WTC11 (cell line): ENCODE measurements around the gene NUDT16. TPM values are rescaled to one million over a fixed set of nuclear protein-coding genes. Genes with fewer than 3 reads are reported as not detected.

Experiments used
- AFF4 ChIP-seq: sonication (generic); formaldehyde crosslinking; IDR thresholded peaks from 2 replicates; pipeline ENCODE4 v1.8.1; 2023; ENCODE audit warnings: mild to moderate bottlenecking, missing genetic modification reagents, borderline replicate concordance
- ATF2 ChIP-seq: sonication (generic); formaldehyde crosslinking; IDR thresholded peaks from 2 replicates; pipeline ENCODE4 v1.8.1; 2022; ENCODE audit warnings: low read depth, missing genetic modification reagents, borderline replicate concordance
- CREM ChIP-seq: sonication (generic); formaldehyde crosslinking; IDR thresholded peaks from 2 replicates; pipeline ENCODE4 v1.8.1; 2022; ENCODE audit warnings: mild to moderate bottlenecking, missing genetic modification reagents, moderate library complexity
- EMX1 ChIP-seq: fragments of 250-450 bp; sonication (Bioruptor Pico); IDR thresholded peaks from 2 replicates; pipeline ENCODE4 v1.8.0; 2021; ENCODE audit warnings: mild to moderate bottlenecking
- ETV6 ChIP-seq: sonication (generic); formaldehyde crosslinking; IDR thresholded peaks from 2 replicates; pipeline ENCODE4 v1.8.1; 2022; ENCODE audit warnings: mild to moderate bottlenecking, missing genetic modification reagents
- JAZF1 ChIP-seq: fragments of 250-450 bp; sonication (Bioruptor Pico); IDR thresholded peaks from 2 replicates; pipeline ENCODE4 v1.9.0; 2021; ENCODE audit warnings: moderate library complexity, mild to moderate bottlenecking, inconsistent platforms
- MAX ChIP-seq: sonication (generic); formaldehyde crosslinking; IDR thresholded peaks from 2 replicates; pipeline ENCODE4 v1.8.0; 2022; ENCODE audit warnings: mild to moderate bottlenecking, missing genetic modification reagents
- MYBL2 ChIP-seq: sonication (generic); formaldehyde crosslinking; IDR thresholded peaks from 2 replicates; pipeline ENCODE4 v1.8.1; 2023; ENCODE audit warnings: mild to moderate bottlenecking, moderate library complexity, missing genetic modification reagents
- NR1H2 ChIP-seq: sonication (generic); formaldehyde crosslinking; IDR thresholded peaks from 2 replicates; pipeline ENCODE4 v1.9.0; 2021; ENCODE audit warnings: mild to moderate bottlenecking, moderate library complexity, missing genetic modification reagents
- NR2C2 ChIP-seq: sonication (generic); formaldehyde crosslinking; IDR thresholded peaks from 2 replicates; pipeline ENCODE4 v1.8.0; 2022; ENCODE audit warnings: mild to moderate bottlenecking, missing genetic modification reagents
- PRRX2 ChIP-seq: fragments of 250-450 bp; sonication (Bioruptor Pico); IDR thresholded peaks from 2 replicates; pipeline ENCODE4 v1.8.0; 2021; ENCODE audit warnings: mild to moderate bottlenecking
- RELA ChIP-seq: sonication (generic); formaldehyde crosslinking; IDR thresholded peaks from 2 replicates; pipeline ENCODE4 v1.8.1; 2022; ENCODE audit warnings: missing genetic modification reagents, mild to moderate bottlenecking, borderline replicate concordance
- TEAD4 ChIP-seq: sonication (generic); formaldehyde crosslinking; IDR thresholded peaks from 2 replicates; pipeline ENCODE4 v1.8.0; 2022; ENCODE audit warnings: mild to moderate bottlenecking, missing genetic modification reagents
- ZBTB21 ChIP-seq: sonication (generic); formaldehyde crosslinking; IDR thresholded peaks from 2 replicates; pipeline ENCODE4 v1.8.1; 2023; ENCODE audit warnings: mild to moderate bottlenecking, missing genetic modification reagents, borderline replicate concordance
- ZBTB43 ChIP-seq: sonication (generic); formaldehyde crosslinking; IDR thresholded peaks from 2 replicates; pipeline ENCODE4 v1.8.1; 2023; ENCODE audit warnings: mild to moderate bottlenecking, missing genetic modification reagents
- total RNA-seq: library from RNA; stranded (reverse); gene quantifications from 3 replicates; pipeline ENCODE4 v1.2.3, GENCODE V29; 2021
- TF ChIP-seq, protein P1 (sequence below): sonication (generic); formaldehyde crosslinking; conservative IDR thresholded peaks from 2 replicates; pipeline ENCODE4 v1.8.1; 2023; ENCODE audit warnings: mild to moderate bottlenecking, low read depth, missing genetic modification reagents, moderate library complexity
- TF ChIP-seq, protein P2 (sequence below): sonication (generic); formaldehyde crosslinking; IDR thresholded peaks from 2 replicates; pipeline ENCODE4 v1.8.0; 2023; ENCODE audit warnings: missing genetic modification reagents
- TF ChIP-seq, protein P3 (sequence below): fragments of 250-450 bp; sonication (Bioruptor Pico); conservative IDR thresholded peaks from 2 replicates; pipeline ENCODE4 v1.9.0; 2021; ENCODE audit warnings: mild to moderate bottlenecking
- TF ChIP-seq, protein P4 (sequence below): sonication (generic); formaldehyde crosslinking; IDR thresholded peaks from 2 replicates; pipeline ENCODE4 v1.8.1; 2022; ENCODE audit warnings: mild to moderate bottlenecking, moderate library complexity, missing genetic modification reagents
- TF ChIP-seq, protein P5 (sequence below): sonication (generic); formaldehyde crosslinking; IDR thresholded peaks from 2 replicates; pipeline ENCODE4 v1.8.1; 2023; ENCODE audit warnings: mild to moderate bottlenecking, missing genetic modification reagents, moderate library complexity
- TF ChIP-seq, protein P6 (sequence below): sonication (generic); formaldehyde crosslinking; IDR thresholded peaks from 2 replicates; pipeline ENCODE4 v1.8.1; 2022; ENCODE audit warnings: low read depth, mild to moderate bottlenecking, moderate library complexity, missing genetic modification reagents, borderline replicate concordance

NUDT16 gene
- total RNA-seq, 1 experiment from 2014 or later, result 17.2 TPM

- TF ChIP-seq MAX (CRISPR knock-in tag) (peak; percentile 92), ZBTB21 (CRISPR knock-in tag) (peak; percentile 89), ATF2 (CRISPR knock-in tag) (no peak), MYBL2 (CRISPR knock-in tag) (peak; percentile 88), NR2C2 (CRISPR knock-in tag) (peak; percentile 50; the same call in 1 of the 2 replicates), CREM (CRISPR knock-in tag) (peak; percentile 86), NR1H2 (peak; percentile 76; the same call in 1 of the 2 replicates), JAZF1 (CRISPR knock-in tag) (no peak), RELA (CRISPR knock-in tag) (peak; percentile 74), TEAD4 (CRISPR knock-in tag) (no peak; the same call in 1 of the 2 replicates), PRRX2 (no peak), AFF4 (CRISPR knock-in tag) (peak; percentile 45; the same call in 1 of the 2 replicates), ZBTB43 (CRISPR knock-in tag) (peak; percentile 65; the same call in 1 of the 2 replicates), EMX1 (CRISPR knock-in tag) (no peak), ETV6 (CRISPR knock-in tag) (peak; percentile 87)
- TF ChIP-seq, protein P1, sequence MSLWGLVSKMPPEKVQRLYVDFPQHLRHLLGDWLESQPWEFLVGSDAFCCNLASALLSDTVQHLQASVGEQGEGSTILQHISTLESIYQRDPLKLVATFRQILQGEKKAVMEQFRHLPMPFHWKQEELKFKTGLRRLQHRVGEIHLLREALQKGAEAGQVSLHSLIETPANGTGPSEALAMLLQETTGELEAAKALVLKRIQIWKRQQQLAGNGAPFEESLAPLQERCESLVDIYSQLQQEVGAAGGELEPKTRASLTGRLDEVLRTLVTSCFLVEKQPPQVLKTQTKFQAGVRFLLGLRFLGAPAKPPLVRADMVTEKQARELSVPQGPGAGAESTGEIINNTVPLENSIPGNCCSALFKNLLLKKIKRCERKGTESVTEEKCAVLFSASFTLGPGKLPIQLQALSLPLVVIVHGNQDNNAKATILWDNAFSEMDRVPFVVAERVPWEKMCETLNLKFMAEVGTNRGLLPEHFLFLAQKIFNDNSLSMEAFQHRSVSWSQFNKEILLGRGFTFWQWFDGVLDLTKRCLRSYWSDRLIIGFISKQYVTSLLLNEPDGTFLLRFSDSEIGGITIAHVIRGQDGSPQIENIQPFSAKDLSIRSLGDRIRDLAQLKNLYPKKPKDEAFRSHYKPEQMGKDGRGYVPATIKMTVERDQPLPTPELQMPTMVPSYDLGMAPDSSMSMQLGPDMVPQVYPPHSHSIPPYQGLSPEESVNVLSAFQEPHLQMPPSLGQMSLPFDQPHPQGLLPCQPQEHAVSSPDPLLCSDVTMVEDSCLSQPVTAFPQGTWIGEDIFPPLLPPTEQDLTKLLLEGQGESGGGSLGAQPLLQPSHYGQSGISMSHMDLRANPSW, result no peak
- TF ChIP-seq, protein P2, sequence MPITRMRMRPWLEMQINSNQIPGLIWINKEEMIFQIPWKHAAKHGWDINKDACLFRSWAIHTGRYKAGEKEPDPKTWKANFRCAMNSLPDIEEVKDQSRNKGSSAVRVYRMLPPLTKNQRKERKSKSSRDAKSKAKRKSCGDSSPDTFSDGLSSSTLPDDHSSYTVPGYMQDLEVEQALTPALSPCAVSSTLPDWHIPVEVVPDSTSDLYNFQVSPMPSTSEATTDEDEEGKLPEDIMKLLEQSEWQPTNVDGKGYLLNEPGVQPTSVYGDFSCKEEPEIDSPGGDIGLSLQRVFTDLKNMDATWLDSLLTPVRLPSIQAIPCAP (CRISPR knock-in tag), result 0 out of 2 replicates have a peak, but pooled peaks have one; percentile 66
- TF ChIP-seq, protein P3, sequence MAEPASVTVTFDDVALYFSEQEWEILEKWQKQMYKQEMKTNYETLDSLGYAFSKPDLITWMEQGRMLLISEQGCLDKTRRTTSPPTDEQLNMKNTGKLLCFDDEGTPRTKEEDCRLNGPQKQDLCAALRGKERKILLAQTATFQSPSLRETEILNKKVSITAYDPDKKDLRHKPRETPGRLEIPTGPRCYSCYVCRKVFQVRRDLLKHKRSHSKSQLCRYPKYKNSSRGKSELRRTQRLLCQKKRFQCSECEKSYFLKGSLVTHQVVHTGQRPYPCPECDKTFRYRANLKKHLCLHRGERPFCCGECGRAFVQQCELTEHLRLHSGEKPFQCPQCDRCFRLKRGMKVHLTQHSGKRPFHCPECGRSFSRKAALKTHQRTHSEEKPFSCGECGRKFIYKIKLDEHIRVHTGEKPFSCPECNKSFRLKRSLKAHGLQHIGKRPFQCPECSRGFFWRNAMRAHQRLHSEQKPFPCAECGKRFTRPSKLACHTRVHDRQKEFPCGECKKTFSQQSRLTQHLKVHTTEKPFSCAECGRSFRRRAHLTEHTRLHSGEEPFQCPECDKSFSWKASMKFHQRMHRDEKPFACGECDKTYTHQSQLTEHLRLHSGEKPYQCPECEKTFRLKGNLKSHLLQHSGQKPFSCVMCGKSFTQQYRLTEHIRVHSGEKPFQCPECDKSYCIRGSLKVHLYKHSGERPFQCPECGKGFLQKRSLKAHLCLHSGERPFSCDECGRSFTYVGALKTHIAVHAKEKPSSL (CRISPR knock-in tag), result no peak
- TF ChIP-seq, protein P4, sequence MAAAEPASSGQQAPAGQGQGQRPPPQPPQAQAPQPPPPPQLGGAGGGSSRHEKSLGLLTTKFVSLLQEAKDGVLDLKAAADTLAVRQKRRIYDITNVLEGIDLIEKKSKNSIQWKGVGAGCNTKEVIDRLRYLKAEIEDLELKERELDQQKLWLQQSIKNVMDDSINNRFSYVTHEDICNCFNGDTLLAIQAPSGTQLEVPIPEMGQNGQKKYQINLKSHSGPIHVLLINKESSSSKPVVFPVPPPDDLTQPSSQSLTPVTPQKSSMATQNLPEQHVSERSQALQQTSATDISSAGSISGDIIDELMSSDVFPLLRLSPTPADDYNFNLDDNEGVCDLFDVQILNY, result peak; percentile 91; the same call in 1 of the 2 replicates
- TF ChIP-seq, protein P5, sequence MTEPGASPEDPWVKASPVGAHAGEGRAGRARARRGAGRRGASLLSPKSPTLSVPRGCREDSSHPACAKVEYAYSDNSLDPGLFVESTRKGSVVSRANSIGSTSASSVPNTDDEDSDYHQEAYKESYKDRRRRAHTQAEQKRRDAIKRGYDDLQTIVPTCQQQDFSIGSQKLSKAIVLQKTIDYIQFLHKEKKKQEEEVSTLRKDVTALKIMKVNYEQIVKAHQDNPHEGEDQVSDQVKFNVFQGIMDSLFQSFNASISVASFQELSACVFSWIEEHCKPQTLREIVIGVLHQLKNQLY (CRISPR knock-in tag), result peak; percentile 77; the same call in 1 of the 2 replicates
- TF ChIP-seq, protein P6, sequence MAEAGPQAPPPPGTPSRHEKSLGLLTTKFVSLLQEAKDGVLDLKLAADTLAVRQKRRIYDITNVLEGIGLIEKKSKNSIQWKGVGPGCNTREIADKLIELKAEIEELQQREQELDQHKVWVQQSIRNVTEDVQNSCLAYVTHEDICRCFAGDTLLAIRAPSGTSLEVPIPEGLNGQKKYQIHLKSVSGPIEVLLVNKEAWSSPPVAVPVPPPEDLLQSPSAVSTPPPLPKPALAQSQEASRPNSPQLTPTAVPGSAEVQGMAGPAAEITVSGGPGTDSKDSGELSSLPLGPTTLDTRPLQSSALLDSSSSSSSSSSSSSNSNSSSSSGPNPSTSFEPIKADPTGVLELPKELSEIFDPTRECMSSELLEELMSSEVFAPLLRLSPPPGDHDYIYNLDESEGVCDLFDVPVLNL (CRISPR knock-in tag), result peak; percentile 62; the same call in 1 of the 2 replicates
These were observed 19.8 kb upstream of the NUDT16 start (continued) for GRCh38 chr3:131361464-131362421.
